NCI-H2196 (cell line): ENCODE data around the gene ANKRD33.

Source experiments
- DNase-seq: peaks from one replicate; lab custom pipeline; 2025; ENCODE audit not compliant: unreplicated experiment; lab: John Stamatoyannopoulos, UW

The ANKRD33 gene, protein sequence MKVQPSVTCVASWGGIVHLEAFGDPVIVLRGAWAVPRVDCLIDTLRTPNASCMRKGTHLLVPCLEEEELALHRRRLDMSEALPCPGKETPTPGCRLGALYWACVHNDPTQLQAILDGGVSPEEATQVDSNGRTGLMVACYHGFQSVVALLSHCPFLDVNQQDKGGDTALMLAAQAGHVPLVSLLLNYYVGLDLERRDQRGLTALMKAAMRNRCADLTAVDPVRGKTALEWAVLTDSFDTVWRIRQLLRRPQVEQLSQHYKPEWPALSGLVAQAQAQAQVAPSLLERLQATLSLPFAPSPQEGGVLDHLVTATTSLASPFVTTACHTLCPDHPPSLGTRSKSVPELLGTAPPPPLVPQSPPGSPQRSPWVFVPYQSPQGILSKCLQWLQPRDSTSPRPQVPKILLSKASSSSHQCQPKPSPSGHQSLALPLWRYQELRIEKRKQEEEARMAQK

DNA sequence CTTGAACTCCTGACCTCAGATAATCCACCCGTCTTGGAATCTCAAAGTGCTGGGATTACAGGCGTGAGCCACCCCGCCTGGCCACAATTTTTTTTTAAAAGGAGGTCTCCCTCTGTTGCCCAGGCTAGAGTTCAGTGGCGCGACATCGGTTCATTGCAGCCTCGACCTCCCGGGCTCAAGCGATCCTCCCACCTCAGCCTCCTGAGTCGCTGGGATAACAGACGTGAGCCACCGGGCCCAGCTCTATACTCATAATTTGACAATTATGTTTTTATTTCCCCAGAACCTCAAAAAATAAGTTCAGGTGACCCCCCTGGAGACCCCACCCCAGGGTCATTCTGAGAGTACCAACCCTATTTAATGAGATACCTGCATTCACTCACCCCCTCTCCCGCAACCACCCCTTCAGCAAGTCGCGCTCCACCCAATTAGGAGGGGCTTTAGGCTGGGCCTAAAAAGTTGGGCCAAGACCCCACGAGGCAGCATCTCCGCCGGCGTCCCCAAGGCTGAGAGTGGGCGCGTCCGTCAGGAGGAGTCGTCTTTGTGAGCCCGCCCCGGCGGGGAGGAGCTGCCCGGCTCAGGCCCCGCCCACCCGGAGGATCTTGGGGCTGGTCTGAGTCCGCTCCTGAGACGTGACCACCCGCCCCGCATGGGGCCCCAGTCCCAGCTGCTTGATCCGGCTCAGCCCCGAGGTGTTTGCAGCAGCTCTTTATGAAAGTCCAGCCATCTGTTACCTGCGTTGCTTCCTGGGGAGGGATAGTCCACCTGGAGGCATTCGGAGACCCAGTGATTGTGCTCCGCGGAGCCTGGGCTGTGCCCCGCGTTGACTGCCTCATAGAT lies at the start of gene ANKRD33:
ANKRD33 (plus strand) TSS at position 628 of the 840 bp plus-strand sequence; CDS start at position 712, 84 bp downstream.
- no peak for DNase-seq

DNA sequence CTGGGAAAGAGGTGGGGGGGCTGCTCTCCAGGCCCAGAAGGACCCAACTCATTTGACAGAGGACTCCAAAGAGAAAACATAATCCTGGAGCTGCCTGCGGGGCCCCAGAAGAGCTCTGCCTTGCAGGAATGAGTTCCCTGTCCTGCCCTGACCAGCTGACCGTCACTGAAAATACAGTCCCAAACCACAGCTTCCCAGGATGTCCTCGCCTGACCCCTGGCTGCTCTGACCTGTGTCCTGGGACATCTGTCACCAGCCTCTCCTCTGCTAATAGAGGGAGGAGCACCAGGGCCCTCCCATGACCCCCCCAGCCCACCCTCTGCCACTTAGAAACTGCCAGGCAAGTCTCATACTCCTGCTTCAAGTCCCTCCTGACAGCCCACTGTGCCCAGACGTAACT lies 49.1 kb upstream of the ANKRD33 start:
- DNase-seq, result no peak

DNA sequence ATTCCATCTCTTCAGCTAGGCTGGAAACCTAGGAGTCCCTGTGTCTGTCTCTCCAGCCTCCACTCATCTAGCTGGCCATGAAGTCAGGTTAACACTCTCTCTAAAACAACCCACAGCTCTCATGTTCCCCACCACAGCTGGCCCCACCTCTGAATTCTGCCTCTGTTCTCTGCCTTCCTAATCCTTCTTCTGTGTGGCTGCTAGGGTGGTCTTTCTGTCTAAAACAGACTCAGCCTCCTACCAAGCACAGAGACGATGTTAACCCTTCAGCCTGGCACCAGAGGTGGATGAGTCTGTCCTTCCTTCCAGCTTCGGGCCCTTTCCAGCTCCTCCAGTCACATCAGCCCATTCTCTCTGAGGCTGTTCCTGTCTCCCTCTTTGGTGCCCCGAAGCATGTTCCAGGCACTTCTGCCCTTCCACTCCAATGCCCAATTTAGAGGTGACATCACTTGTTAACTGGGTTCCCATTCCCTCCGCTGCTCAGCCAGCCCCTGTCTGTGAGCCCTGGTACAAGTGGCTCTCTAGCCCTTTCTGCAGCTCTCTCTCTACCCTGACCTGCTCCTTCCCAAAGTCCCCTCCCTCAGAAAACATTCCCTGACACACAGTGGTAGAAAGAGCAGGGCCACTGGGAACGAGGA lies 48.5 kb upstream of the ANKRD33 start:
- no peak for DNase-seq

DNA sequence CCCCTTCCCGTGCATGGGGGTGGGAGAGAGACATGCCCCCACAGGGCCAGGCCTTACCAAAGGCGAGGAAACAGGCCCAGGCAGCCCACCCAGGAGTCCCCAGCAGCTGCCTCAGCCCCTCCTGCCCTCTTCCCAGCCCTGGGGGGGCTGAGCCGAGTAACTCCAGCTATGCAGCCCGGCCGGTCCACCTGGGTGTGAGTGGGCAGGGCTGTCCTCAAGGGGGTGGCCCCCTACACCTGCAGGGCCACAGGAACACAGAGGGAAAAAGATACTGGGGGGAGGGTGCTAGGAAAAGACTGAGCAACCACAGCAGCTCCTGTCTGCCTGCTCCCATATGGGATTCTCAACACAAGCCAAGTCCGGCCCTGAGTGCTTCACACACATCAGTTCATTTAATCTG lies 46.9 kb upstream of the ANKRD33 start:
- DNase-seq, result no peak

DNA sequence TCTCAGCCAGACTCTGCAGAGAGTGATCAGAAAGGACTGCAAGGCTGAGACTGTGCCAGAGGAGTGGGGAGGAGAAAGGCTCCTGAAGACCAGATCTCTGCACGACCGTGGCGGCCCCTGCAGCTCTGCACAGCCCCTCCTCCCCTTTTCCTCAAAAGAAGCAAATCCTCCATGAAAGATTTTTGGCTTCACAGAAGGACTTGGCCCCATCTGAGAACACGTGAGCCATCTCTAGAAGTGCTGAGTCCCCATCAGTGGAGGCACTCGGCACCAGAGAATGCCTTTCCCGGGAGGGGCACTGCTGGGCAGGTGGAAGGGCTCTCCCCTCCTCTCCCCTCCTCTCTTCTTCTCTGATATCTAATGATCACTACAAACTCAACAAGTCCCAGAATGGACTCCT lies 46.2 kb upstream of the ANKRD33 start:
- DNase-seq, result no peak

DNA sequence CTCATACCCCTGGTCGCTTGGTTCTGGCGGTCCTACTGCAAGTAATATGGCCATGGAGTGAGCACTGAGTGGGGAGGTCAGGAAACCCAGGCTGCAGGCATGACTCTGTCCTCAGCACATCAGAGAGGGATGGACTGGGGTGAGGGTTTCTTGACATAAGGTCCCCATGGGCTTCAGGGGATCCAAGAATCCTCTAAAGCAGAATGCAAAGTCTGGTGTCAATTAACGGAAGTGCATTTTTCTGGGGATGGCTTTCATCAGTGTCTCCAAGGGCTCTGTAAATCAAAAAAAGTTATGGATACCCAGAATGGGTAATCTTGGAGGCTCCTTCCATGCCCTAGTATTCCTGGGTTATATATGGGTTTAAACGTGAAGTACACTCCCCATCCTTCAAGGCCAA lies 43.0 kb upstream of the ANKRD33 start:
- no peak for DNase-seq

DNA sequence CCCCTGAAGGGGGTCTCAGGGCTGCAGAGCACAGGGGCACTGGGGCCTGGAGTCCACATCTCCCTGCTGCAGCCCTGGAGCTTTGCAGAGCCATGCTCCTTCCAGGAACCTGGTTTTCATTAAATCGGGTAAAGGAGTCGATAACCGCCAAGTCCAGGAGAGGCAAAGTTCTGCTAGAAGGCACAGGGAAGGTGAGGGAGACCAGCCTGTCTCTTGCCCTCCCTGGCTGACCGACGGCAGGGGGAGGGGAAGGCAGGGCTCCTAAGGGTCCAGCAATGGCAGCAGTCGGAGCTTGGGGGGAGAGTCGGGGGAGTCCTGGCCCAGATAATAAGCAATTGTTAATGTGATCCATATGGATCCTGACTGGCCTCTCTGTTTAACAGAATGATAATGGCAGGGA lies 42.4 kb upstream of the ANKRD33 start:
- DNase-seq, result no peak

DNA sequence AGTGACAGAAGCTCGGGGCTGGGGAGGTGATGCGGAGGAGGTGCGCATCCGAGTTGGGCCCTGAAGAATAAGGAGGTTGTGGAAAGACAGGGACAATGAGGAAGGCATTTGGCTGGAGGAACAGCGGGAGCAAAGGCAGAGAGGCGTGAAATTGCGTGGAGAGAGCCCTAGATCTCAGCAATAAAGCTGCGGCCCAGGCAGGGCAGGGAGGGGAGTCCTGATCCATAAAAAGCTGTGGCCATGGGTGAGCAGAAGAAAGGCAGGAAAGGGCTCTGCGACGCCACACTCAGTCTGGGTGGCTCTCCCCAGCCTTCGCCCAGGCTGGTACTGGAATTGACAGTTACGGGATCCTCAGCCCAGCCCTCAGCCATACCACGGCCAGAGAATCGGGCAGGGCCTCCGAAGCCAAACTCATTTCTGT lies 41.6 kb upstream of the ANKRD33 start:
- DNase-seq, result no peak

DNA sequence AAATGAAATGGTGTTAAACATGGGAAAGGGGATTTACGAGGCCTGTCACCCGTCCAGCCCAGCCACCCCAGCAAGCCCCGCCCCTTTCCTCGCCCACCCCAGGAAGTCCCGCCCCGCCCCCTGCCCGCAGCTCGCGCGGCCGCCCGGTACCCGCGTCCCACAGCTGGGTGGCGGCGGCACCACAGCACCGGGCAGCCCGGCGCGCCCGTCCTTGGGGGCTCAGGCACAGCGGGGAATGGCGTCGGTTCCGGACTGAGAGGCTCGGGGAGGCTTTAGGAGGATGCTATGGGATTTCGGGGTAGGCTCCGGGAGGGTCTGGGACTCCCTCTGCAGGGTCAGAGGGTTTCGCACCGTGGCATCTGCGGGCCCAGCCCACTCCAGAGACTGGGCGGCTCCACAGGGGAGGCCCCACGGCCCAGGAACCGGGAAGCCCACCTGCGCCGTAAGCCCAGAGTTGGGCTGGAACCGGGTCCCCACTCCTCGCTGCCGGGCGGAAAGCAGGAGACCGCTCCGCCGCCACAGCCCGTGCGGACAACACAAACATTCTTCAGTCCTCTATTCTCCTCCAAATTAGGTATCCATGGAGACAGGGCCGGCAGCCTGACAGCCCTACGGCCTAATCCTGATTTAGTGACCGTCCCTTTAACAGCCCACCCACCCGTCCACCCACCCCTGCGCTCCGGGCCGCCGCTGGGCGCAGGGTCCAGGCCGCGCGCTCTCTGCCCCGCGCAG lies 40.8 kb upstream of the ANKRD33 start:
- DNase-seq, result no peak

DNA sequence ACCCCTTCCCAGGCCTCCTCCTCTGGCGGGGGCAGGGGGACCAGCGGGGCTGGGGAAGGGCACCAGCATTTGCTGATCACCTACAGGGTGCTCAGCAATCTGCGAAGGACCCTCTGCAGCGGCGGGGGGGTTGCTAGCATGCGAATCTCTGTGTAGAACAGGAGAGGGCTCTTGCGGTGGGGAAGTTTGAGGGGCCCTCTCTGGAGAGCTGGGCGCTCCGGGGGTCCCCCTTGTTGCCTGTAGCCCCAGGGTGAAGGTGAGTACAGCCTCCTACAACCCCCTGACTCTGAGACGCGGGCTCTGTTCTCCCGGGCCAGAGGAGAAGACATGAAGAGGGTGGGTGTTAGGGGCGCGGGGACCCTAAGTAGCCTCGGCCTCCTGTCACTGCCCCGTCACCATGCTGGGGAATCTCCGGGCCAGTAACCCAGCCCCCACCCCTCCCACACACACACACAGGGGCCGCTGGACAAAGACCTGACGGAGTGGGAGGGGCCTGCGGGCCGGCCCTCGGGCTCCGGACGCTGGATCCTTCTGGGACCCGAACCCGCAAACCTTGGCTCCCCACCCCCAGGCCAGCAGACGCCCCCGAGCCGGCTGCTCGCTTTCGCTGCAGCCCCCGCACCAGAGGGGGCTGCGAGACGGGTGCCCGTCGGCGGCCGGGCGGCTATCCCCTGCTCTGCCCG lies 40.1 kb upstream of the ANKRD33 start:
- no peak for DNase-seq

DNA sequence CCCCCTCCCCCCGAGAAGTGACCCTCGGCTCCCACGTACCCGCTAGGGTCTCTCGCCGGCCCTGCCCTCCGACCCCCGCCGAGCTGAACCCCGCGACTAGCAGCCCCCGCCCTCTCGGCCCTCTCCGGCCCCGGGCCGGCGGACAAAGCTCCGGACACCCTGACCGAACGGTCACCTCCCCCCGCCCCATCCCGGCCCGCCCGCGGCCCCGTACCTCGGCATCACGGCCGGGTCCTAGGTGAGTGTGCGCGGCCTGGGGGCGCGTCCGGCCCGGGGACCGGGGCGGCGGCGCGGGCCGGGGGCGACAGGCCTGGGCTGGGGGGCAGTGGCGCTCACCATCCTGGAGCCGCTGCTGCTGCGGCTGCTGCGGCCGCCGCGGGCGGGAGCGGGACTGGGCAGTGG lies 39.6 kb upstream of the ANKRD33 start, which contains the start of gene FIGNL2:
FIGNL2 (minus strand) TSS at position 393 of the 402 bp plus-strand sequence. CDS start 26,305 bp downstream, outside the sequence.
- no peak for DNase-seq

DNA sequence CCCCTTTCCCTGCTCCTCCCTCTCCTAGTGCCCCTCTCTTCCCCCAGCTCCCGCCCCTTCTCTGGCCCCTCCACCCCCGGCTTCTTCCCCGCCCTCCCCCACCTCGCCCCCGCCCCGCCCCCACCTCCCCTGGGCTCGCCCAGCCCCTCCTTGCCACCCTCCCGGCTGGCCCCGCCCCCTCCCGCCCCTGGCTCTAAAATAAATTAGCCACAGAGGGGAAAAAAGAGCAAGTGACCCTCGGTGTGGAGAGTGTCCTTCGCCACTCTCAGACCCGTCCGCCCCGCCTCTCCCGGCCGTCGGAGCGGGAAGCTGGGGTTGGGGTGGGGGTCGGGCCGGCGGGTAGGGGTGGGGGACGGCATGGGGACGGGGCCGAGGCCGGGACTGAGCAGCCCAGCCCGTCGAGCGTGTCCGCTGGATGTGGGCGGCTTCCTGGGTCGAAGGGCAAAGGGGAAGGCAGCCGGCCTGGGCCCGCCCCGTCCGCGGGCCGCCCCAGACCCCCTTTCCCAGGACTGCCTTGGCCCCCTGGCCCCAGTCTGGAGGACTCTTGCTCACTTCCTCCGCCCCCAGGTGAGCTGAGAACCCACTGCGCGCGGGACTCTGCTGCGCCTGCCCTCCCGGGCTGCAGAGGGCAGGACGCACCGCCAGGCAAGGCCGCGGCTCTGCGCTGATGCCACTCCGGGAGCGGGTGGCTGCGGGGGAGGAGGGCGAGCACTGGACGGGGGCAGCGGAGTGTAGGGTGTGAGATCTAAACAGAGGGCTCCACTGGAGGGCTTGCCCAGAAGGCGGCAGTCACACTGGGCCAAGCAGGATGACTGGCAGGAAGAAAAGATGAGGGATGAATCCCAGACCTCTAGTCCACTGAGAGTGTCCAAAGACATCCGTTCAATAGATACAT lies 38.8 kb upstream of the ANKRD33 start:
- no peak for DNase-seq

DNA sequence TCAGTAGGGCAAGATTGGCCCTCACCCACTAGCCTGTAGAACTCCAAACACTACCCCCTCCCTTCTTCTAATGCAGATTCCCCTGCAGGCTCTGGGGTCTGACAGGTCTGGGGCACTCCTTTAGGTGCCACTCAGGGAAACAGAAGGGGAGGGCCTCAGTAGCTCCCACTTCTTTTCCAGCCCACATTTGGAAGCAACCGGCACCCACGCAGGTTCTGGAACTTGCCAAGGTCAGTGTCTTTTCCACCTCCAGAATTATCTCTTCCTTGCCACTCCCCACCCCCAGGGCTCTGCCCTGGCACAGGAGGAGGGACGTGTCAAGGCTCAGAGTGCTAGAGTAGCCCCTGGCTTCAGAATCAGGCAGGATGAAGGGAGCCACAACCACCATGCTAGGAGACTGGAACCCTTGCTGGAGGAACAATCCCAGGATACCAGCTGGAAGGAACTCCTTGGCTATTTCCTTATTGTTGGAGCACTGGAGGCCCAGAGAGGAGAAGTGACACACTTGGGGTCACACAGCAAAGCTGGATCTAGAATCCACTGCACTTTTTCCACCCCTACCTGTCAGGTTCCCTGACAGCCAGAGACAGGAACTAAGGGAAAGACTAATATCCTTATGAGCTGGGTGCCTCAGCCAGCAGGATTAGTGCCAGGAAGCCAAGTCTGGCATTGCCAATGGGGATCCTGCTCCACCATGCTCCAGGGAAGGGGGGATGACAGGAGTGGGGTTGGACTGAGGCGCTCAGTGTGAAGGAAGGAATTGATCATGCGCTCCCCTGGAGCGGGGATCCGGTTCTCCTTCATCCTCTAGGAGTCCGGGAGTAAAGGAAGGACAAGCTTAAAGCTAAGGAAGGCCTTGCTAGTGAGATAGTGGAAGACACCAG lies 37.6 kb upstream of the ANKRD33 start:
- DNase-seq, result no peak

DNA sequence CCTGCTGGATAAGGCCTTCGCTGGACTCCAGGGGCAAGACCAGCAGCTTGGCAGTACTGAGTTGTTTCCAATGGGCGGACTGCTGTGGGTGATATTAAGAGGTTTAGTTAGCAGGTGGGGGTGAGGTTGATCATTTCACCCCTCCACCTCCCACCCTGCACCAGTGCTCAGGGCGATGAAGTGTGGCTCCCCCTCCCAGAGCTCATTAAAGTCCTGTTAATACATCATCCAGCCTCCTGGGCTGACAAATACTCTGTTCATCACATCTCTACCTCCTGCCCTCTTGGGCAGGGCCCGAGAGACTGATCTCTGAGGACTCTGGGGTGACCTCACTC lies 37.0 kb upstream of the ANKRD33 start:
- DNase-seq, result no peak

DNA sequence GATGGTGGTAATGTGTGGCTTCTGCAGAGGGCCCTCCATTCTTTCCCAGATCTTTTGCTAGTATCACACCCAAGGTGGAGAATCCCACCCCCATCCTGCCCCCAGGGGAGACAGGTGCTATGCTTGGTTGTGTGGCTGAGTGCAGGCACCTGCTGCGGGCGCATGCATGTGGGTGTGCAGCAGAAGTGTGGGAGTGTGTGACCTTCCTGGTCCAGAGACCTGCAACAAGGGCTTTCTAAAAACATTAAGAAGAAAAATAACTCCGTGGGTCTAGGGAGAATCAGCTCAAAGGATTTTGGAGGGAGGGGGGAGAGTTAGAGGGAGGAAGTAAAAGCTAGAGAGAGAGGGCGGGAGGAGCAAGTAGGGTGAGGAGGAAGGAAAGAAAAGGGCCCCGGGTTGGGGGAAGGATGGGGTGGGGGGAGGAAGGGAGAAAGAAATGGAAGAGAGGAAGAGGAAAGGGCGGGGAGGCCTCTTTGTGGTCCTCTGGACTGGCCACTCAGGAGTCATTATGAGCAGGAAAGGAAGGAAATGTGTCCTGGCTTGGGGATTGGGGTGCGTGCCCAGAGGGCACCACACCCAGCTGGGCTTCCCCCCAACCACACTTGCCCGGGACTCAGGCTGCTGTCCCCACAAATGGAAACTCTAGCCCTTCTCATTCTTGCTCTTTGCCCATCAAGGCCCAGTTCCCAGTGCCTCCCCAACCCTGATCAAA lies 36.3 kb upstream of the ANKRD33 start:
- DNase-seq, result no peak

DNA sequence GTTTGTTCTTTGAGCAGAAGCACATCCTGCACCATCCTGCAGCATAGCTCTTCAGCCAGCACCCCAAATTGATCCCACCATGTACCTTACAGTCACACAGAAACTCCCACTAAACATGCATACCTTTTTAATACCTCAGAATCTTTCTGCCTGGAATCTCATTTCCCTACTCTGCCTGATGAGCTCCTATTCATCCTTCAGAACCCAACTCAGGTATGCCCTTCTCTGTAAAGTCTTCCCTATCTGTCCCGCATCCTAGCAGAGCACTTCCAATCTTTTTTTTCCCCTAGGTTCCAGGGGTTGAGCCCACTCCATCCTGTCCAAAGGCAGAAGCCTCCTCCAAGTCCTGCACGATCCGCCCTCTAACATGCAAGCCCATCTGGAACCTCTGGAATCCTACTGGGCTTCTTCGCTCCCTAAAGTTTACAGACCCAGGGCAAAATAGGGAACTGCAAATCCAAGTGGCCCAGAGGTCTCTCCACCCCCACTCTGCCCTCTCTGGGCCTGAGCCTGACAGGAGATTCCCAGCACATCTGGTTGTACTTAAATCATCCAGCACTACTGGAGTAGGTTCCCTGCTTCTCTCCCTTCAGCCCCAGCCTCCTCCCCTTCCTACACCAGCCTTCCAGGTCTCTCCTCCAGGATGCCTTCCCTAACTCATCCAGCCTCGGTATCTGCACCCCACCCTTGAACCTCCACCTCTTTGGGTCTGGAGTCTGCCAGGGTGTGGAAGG lies 35.3 kb upstream of the ANKRD33 start:
- DNase-seq, result no peak
